ENCODE data around the gene DEFB131A. TPM values are rescaled to one million over a fixed set of nuclear protein-coding genes. Genes with fewer than 3 reads are reported as not detected.
A peak's percentile ranks its signal among the peaks of the same experiment; 100 is the strongest.
"Not testable (repeated sequence)": the region's sequence is repeated elsewhere in the genome, so short reads cannot be mapped to it uniquely, and the experiment has no call there.

DEFB131A gene
- total RNA-seq, 1 donor from 2014 or later: not detected

DNA sequence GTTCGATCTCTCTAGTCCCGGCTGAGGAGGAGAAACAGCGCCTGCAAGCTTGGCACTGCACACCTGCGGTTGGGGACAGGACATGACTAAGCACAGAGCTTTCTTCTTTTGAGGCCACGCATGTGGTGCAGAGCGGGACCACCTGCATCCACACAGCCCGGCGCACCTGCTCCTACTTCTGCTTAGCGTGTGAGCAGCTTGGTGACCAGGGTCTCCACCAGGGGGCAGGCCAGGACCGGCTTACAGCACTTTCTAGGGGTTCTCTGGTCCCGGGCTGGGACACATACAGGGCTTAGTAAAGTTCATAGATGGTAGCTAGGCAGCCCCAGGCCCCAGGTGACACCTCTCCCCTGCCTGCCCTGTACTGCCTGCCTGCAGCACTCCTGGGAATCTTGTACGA lies 51.2 kb downstream of the DEFB131A start:
- H3K9me3 Mint-ChIP-seq (ENCODE audit: unreplicated experiment); H3K36me3 Mint-ChIP-seq (ENCODE audit: unreplicated experiment); H3K27me3 Mint-ChIP-seq (ENCODE audit: unreplicated experiment); H3K4me3 Mint-ChIP-seq (ENCODE audit: unreplicated experiment); H3K27ac Mint-ChIP-seq (ENCODE audit: unreplicated experiment); H3K4me1 Mint-ChIP-seq (ENCODE audit: unreplicated experiment); DNase-seq (ENCODE audit: extremely low spot score, unreplicated experiment): not testable (repeated sequence)
- TF ChIP-seq, protein P1, sequence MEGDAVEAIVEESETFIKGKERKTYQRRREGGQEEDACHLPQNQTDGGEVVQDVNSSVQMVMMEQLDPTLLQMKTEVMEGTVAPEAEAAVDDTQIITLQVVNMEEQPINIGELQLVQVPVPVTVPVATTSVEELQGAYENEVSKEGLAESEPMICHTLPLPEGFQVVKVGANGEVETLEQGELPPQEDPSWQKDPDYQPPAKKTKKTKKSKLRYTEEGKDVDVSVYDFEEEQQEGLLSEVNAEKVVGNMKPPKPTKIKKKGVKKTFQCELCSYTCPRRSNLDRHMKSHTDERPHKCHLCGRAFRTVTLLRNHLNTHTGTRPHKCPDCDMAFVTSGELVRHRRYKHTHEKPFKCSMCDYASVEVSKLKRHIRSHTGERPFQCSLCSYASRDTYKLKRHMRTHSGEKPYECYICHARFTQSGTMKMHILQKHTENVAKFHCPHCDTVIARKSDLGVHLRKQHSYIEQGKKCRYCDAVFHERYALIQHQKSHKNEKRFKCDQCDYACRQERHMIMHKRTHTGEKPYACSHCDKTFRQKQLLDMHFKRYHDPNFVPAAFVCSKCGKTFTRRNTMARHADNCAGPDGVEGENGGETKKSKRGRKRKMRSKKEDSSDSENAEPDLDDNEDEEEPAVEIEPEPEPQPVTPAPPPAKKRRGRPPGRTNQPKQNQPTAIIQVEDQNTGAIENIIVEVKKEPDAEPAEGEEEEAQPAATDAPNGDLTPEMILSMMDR (IDR thresholded peaks at IDR 0.05): peak; percentile 38

DNA sequence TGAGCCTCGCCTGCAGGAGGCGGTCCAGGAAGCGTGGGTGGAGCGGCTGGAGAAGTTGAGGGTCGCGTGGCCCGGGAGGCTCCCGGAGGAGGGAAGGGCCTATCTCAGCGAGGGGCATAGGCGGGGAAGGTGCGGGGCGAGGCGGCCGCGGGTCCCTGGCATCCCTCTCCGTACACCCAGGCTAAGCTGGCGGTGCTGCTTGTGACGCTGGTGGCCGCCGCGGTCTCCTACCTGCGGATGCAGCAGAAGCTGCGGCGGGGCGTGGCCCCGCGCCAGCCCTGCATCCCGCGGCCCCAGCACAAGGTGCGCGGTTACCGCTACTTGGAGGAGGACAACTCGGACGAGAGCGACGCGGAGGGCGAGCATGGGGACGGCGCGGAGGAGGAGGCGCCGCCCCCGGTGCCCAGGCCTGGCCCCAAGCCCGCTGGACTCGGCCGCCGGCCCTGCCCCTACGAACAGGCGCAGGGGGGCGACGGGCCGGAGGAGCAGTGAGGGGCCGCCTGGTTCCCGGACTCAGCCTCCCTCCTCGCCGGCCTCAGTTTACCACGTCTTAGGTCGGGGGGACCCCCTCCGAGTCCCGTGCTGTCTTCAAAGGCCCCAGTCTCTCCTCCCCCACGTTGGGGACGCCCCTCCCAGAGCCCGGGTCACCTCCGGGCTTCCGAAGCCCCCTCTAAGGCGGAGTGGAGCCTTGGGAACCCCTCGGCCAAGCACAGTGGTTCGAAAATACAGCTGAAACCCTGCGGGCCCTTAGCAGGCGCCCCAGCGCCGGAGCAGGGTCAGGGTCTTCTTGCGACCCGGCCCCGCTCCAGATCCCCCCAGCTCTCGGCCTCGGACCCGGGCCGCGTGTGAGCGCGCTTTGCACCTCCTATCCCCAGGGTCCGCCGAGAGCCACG lies 53.6 kb downstream of the DEFB131A start:
- not testable (repeated sequence) for H3K27me3 Mint-ChIP-seq (ENCODE audit: unreplicated experiment); DNase-seq (ENCODE audit: extremely low spot score, unreplicated experiment); H3K4me1 Mint-ChIP-seq (ENCODE audit: unreplicated experiment); H3K27ac Mint-ChIP-seq (ENCODE audit: unreplicated experiment); H3K36me3 Mint-ChIP-seq (ENCODE audit: unreplicated experiment); H3K9me3 Mint-ChIP-seq (ENCODE audit: unreplicated experiment); H3K4me3 Mint-ChIP-seq (ENCODE audit: unreplicated experiment)

DNA sequence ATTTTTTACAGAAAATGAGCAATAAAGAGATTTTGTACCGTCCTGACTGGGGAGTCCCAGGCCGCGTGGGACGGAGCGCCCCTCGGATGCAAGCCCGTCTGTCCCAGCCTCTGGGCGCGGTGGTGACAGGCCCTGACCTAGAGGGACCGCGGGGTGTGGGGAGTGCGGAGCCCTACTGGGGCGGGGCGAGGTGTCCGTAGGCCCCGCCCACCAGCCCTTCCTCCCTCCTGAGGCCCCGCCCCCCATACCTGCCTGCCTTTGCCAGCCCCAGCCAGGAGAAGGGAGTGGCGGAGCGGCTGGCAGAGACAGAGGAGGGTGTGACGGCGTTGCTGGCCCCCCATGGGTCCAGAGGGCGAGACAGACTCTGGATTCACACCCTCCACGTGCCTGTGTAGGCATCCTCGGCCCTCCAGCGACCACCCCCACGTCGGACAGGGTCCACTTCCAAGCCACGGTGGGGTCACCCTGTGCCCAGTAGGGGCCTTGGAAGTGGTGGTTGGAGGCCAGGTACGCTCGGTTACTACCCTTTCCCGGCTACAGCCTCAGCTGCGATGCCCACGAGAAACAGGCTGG lies 54.3 kb downstream of the DEFB131A start:
- not testable (repeated sequence) for H3K27me3 Mint-ChIP-seq (ENCODE audit: unreplicated experiment); DNase-seq (ENCODE audit: extremely low spot score, unreplicated experiment)

DNA sequence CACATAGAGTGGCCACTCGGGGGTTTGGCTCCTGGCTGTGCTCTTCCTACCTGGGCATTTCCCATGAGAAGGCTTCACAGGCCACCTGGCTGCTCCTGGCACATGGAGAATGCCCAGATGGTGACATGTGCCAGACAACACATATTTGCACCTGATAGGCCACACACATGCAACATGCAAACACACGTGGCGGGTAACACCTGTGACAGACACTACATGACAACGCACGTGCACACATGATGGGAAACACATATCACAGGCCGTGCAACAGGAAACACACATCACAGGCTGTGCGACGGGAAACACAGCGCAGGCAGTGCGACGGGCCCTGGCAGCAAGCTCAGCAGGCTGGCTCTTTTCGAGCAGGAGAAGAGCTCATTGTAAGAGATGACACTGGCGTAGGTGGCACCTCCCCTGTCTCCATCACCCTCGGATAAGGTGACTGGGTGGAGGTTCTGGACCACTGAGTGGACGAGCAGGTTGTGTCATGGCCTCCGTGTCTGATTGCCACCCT lies 55.8 kb downstream of the DEFB131A start:
- H3K9me3 Mint-ChIP-seq (ENCODE audit: unreplicated experiment); H3K27ac Mint-ChIP-seq (ENCODE audit: unreplicated experiment); H3K27me3 Mint-ChIP-seq (ENCODE audit: unreplicated experiment); H3K4me3 Mint-ChIP-seq (ENCODE audit: unreplicated experiment); H3K4me1 Mint-ChIP-seq (ENCODE audit: unreplicated experiment); H3K36me3 Mint-ChIP-seq (ENCODE audit: unreplicated experiment); DNase-seq (ENCODE audit: extremely low spot score, unreplicated experiment): not testable (repeated sequence)

More for the DNA sequence above, 54.3 kb downstream of the DEFB131A start:
- not testable (repeated sequence) for H3K27ac Mint-ChIP-seq (ENCODE audit: unreplicated experiment); H3K4me3 Mint-ChIP-seq (ENCODE audit: unreplicated experiment); H3K4me1 Mint-ChIP-seq (ENCODE audit: unreplicated experiment); H3K36me3 Mint-ChIP-seq (ENCODE audit: unreplicated experiment); H3K9me3 Mint-ChIP-seq (ENCODE audit: unreplicated experiment)

Other genes with a start within 250 kb of the DEFB131A start
- gene USP17L10, start 233.8 kb upstream of the DEFB131A start, total RNA-seq: not detected in 2 replicates
- gene USP17L11, start 229.0 kb upstream of the DEFB131A start, total RNA-seq: not detected in 2 replicates
- gene USP17L12, start 224.3 kb upstream of the DEFB131A start, total RNA-seq: not detected in 2 replicates
- not detected in 2 replicates for gene USP17L13, start 219.5 kb upstream of the DEFB131A start, total RNA-seq
- not detected in 2 replicates for gene USP17L15, start 210.0 kb upstream of the DEFB131A start, total RNA-seq
- not detected in 2 replicates for gene USP17L17, start 200.5 kb upstream of the DEFB131A start, total RNA-seq
- gene USP17L18, start 195.8 kb upstream of the DEFB131A start, total RNA-seq: not detected in 2 replicates
- not detected in 2 replicates for gene USP17L19, start 191.0 kb upstream of the DEFB131A start, total RNA-seq
- gene USP17L20, start 186.3 kb upstream of the DEFB131A start, total RNA-seq: not detected in 2 replicates
- not detected in 2 replicates for gene USP17L21, start 181.5 kb upstream of the DEFB131A start, total RNA-seq
- gene USP17L22, start 176.8 kb upstream of the DEFB131A start, total RNA-seq: not detected in 2 replicates
- not detected in 2 replicates for gene USP17L24, start 119.2 kb upstream of the DEFB131A start, total RNA-seq
- not detected in 2 replicates for gene USP17L25, start 114.5 kb upstream of the DEFB131A start, total RNA-seq
- gene USP17L26, start 109.8 kb upstream of the DEFB131A start, total RNA-seq: not detected in 2 replicates
- gene USP17L5, start 105.0 kb upstream of the DEFB131A start, total RNA-seq: not detected in 2 replicates
- not detected in 2 replicates for gene USP17L27, start 100.3 kb upstream of the DEFB131A start, total RNA-seq
- gene USP17L28, start 95.5 kb upstream of the DEFB131A start, total RNA-seq: not detected in 2 replicates
- not detected in 2 replicates for gene USP17L29, start 90.8 kb upstream of the DEFB131A start, total RNA-seq
- gene USP17L30, start 81.3 kb upstream of the DEFB131A start, total RNA-seq: not detected in 2 replicates